ENCODE measurements around the gene C10orf53. TPM values are rescaled to one million over a fixed set of nuclear protein-coding genes. Genes with fewer than 3 reads are reported as not detected.

The C10orf53 gene
- total RNA-seq, result not detected

- TF ChIP-seq POLR2AphosphoS5 (IDR thresholded peaks at IDR 0.05; ENCODE audit: insufficient read depth in 1 of 2, low read depth in 1 of 2), result no peak
- TF ChIP-seq CTCF (IDR thresholded peaks at IDR 0.05), result no peak
- no peak for TF ChIP-seq POLR2A (IDR thresholded peaks at IDR 0.05)
- H3K27ac ChIP-seq, result no peak within 1 kb of the TSS
- no peak within 1 kb of the TSS for H3K4me3 ChIP-seq
- peak in 1 of 2 donors; percentile 65 for DNase-seq (ENCODE audit: extremely low spot score in 2 of 2)
- no peaks in the 10 kb centered on the region for H3K27me3 ChIP-seq
- H3K36me3 ChIP-seq, result no peaks in the 10 kb centered on the region
- H3K4me1 ChIP-seq, result no peaks in the 10 kb centered on the region
- H3K9me3 ChIP-seq, result no peaks in the 10 kb centered on the region
- intact Hi-C loops (cut with DNase I), result no loop called here
Measured at GRCh38 chr10:49679480-49679893, at the start of gene C10orf53. Gene C10orf53, plus strand, starts transcription at chr10:49679651. Its CDS starts 47 bp downstream, at chr10:49679698.

GRCh38 chr10:49631975-49632374 lies 47.5 kb upstream of the C10orf53 start:
- Histone ChIP-seq H3K4me3 (no peak overlapping the region), H3K27me3 (no peaks in the 10 kb centered on the region), H3K4me1 (no peaks in the 10 kb centered on the region), H3K36me3 (no peaks in the 10 kb centered on the region), H3K27ac (no peak overlapping the region), H3K9me3 (no peaks in the 10 kb centered on the region)
- no peak for TF ChIP-seq POLR2AphosphoS5 (IDR thresholded peaks at IDR 0.05; ENCODE audit: insufficient read depth in 1 of 2, low read depth in 1 of 2)
- TF ChIP-seq POLR2A (IDR thresholded peaks at IDR 0.05), result no peak
- no peak for TF ChIP-seq CTCF (IDR thresholded peaks at IDR 0.05)
- intact Hi-C loops (cut with DNase I), result no loop called here
- DNase-seq (ENCODE audit: extremely low spot score in 2 of 2), result no peak

GRCh38 chr10:49632406-49633317 lies 46.8 kb upstream of the C10orf53 start:
- Histone ChIP-seq H3K27ac (no peak overlapping the region), H3K36me3 (no peaks in the 10 kb centered on the region), H3K27me3 (no peaks in the 10 kb centered on the region), H3K9me3 (no peaks in the 10 kb centered on the region), H3K4me3 (no peak overlapping the region), H3K4me1 (no peaks in the 10 kb centered on the region)
- DNase-seq (ENCODE audit: extremely low spot score in 2 of 2), result no peak
- no peak for TF ChIP-seq POLR2AphosphoS5 (IDR thresholded peaks at IDR 0.05; ENCODE audit: insufficient read depth in 1 of 2, low read depth in 1 of 2)
- no peak for TF ChIP-seq CTCF (IDR thresholded peaks at IDR 0.05)
- no peak for TF ChIP-seq POLR2A (IDR thresholded peaks at IDR 0.05)
- intact Hi-C loops (cut with DNase I), result no loop called here

GRCh38 chr10:49633327-49634068 lies 46.0 kb upstream of the C10orf53 start:
- H3K36me3 ChIP-seq, result no peaks in the 10 kb centered on the region
- DNase-seq (ENCODE audit: extremely low spot score in 2 of 2), result no peak
- no peaks in the 10 kb centered on the region for H3K4me1 ChIP-seq
- intact Hi-C loops (cut with DNase I), result no loop called here
- no peak for TF ChIP-seq POLR2AphosphoS5 (IDR thresholded peaks at IDR 0.05; ENCODE audit: insufficient read depth in 1 of 2, low read depth in 1 of 2)
- TF ChIP-seq POLR2A (IDR thresholded peaks at IDR 0.05), result no peak
- no peak for TF ChIP-seq CTCF (IDR thresholded peaks at IDR 0.05)
- no peak overlapping the region for H3K4me3 ChIP-seq
- no peaks in the 10 kb centered on the region for H3K9me3 ChIP-seq
- no peak overlapping the region for H3K27ac ChIP-seq
- no peaks in the 10 kb centered on the region for H3K27me3 ChIP-seq

Data from vagina (tissue), 2 donors.